ENCODE data around the gene PUS1.

DNA sequence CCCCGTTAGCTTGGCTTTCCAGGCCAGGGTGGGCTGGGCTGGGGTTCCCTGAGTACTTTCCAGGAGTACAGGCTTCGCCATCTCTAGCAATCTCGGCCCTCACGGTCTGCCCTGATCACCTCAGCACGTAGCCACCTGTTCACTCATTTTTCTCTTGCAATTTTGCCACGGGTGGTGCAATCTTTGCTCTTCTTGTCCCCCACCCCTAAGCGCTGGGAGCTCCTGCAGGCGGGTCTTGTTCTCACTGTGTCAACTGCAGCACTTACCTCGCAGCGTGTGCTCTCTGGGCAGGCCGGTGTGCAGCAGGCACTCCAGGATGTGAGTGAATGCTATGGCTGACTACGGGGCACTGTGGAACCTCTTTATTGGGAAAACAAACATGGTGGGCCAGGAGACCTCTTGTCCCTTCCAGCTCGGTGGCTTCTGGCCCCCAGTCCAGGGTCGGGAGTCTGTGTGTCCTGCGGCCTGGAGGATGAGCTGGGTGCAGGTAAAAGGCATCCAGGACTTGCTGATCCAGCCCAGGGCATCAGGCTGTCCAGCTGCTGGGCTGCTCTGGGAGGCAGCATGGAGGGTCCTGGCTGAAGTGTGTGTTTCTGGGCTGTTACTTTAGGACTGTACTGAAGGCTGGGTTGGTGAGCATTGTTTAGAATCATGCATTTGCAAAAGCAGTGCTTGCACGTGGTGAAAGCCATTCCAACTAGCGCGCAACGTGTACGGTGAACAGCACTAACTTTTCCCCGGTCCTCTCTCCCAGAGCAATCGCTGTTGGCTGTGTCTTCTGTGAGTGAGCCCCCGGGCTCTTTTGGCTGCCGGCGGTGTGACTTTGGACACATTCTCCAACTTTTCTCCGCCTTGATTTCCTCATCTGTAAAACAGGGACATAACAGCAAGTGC is 36.1 kb upstream of the PUS1 start:
- TF ChIP-seq POLR2AphosphoS5 (IDR thresholded peaks at IDR 0.05; ENCODE audit: low read depth, low read length) (no peak), TAF1 (IDR thresholded peaks at IDR 0.05; ENCODE audit: borderline replicate concordance, low read depth, low read length) (no peak), POLR2A (IDR thresholded peaks at IDR 0.05; ENCODE audit: low read depth, low read length) (no peak)

Measured in GM12892 (cell line).